Transverse colon (tissue), 4 donors: ENCODE results near the gene VMP1. TPM values are rescaled to one million over a fixed set of nuclear protein-coding genes. Genes with fewer than 3 reads are reported as not detected.
A peak's percentile ranks its signal among the peaks of the same experiment; 100 is the strongest.

Experiments
- DNase-seq: peaks from one replicate; pipeline ENCODE4 v3.0.0-alpha.2; 2019
- H3K27ac ChIP-seq, 4 donors: fragments of 200-600 bp; sonication (generic); 2 replicates each; pipeline ENCODE4 v1.5.1; 2016 to 2018; ENCODE audit warnings: inconsistent platforms in 4 of 4
- H3K27me3 ChIP-seq: fragments of 200-600 bp; sonication (generic); 2 replicates; pipeline ENCODE4 v1.5.1; 2017; ENCODE audit warnings: inconsistent platforms
- H3K36me3 ChIP-seq, 4 donors: fragments of 200-600 bp; sonication (generic); 2 replicates each; pipeline ENCODE4 v1.5.1; 2017 to 2019; ENCODE audit warnings: inconsistent platforms in 4 of 4
- H3K4me1 ChIP-seq, 4 donors: fragments of 200-600 bp; sonication (generic); 2 replicates each; pipeline ENCODE4 v1.5.1; 2017 to 2020; ENCODE audit warnings: inconsistent platforms in 4 of 4
- H3K4me3 ChIP-seq, 4 donors: fragments of 200-600 bp; sonication (generic); 1 replicate in 1 of 4; 2 replicates in 3 of 4; pipeline versions ENCODE4 v1.5.1 to v1.6.1; 2017 to 2019; ENCODE audit warnings: inconsistent platforms in 4 of 4
- H3K9me3 ChIP-seq, 2 donors: fragments of 200-600 bp; sonication (generic); 2 replicates each; pipeline ENCODE4 v1.5.1; 2017 to 2019; ENCODE audit warnings: inconsistent platforms in 2 of 2
- CTCF ChIP-seq, 5 experiments: fragments of 200-600 bp in 3 of 5; fragments of 450-650 bp in 2 of 5; sonication (generic) in 3 of 5; IDR thresholded peaks; 1 replicate in 2 of 5; 2 replicates in 3 of 5; pipeline ENCODE4 v1.5.1; 2016 to 2017; ENCODE audit warnings: antibody characterized with exemption in 5 of 5, inconsistent platforms in 3 of 5, mild to moderate bottlenecking in 2 of 5, moderate library complexity in 1 of 5
- EP300 ChIP-seq: sonication (generic); formaldehyde crosslinking; IDR thresholded peaks from one replicate; pipeline ENCODE4 v1.6.1; 2017; ENCODE audit warnings: antibody characterized with exemption, low read depth
- POLR2A ChIP-seq: fragments of 450-650 bp; IDR thresholded peaks from one replicate; pipeline ENCODE4 v1.6.1; 2016; ENCODE audit warnings: antibody characterized with exemption, mild to moderate bottlenecking, moderate library complexity
- POLR2AphosphoS5 ChIP-seq, 3 donors: sonication (generic); formaldehyde crosslinking; IDR thresholded peaks; one replicate each; pipeline ENCODE4 v1.6.1; 2016; ENCODE audit warnings: antibody characterized with exemption in 3 of 3
- WGBS, 2 donors: methylation state at CpG; one replicate each; pipeline ENCODE4 v1.1.5; 2018; ENCODE audit warnings: low coverage in 1 of 2; 5-methylcytosine and 5-hydroxymethylcytosine counted together
- in situ Hi-C, 4 donors: fragments of 200-750 bp; cut with MboI; loops; one replicate each; pipeline versions ENCODE4 v1.15.0 to v1.15.1; 2017; ENCODE audit warnings: low sequenced_read_pairs in 3 of 4, low pct_ligation_motif_present in 1 of 4, low pct_unique_long_range_greater_than_20kb in 1 of 4
- intact Hi-C: fragments of 100-400 bp; cut with DNase I; formaldehyde crosslinking; loops from one replicate; pipeline ENCODE4 v1.15.1; 2023; ENCODE audit warnings: low total_unique reads
- total RNA-seq, 4 donors: library from RNA; depleted of rRNA; stranded (reverse); fragments of >200 nt; gene quantifications; one replicate each; pipeline ENCODE4 v1.1.0, GENCODE V29; 2016

VMP1 gene
- total RNA-seq, 4 donors from 2014 or later = 136 to 547 (median 339) TPM

GRCh38 chr17:59815965-59816364 lies 108.5 kb downstream of the VMP1 start:
- no peak for TF ChIP-seq CTCF (IDR thresholded peaks at IDR 0.05)
- no peak for TF ChIP-seq POLR2AphosphoS5 (IDR thresholded peaks at IDR 0.05)
- TF ChIP-seq POLR2A = no peak
- no peak for TF ChIP-seq EP300
- no peak overlapping the region for H3K4me3 ChIP-seq
- no peaks in the 10 kb centered on the region for H3K9me3 ChIP-seq
- in situ Hi-C loops (no loop called here), intact Hi-C loops (no loop called here)
- 73 to 97% methylated on average over 1 of the region's 1 CpG for WGBS, 2 donors
- no peaks in the 10 kb centered on the region for H3K27me3 ChIP-seq
- peak overlapping the region in 3 of 4 donors; percentile 50 to 61 (median 51) for H3K27ac ChIP-seq
- peaks cover 0 to 4% (median 0%) of the 10 kb centered on the region in 4 donors for H3K4me1 ChIP-seq
- peaks cover 0 to 18% (median 6%) of the 10 kb centered on the region in 4 donors for H3K36me3 ChIP-seq
- no peak for DNase-seq

GRCh38 chr17:59825533-59826322 lies 118.3 kb downstream of the VMP1 start:
- in situ Hi-C loops (no loop called here), intact Hi-C loops (no loop called here)
- DNase-seq = no peak
- Histone ChIP-seq H3K4me3 (no peak overlapping the region), H3K27ac (peak overlapping the region; percentile 90 to 94 (median 92)), H3K9me3 (no peaks in the 10 kb centered on the region), H3K36me3 (peaks cover 0 to 8% (median 0%) of the 10 kb centered on the region in 4 donors), H3K4me1 (peaks cover 30 to 58% (median 45%) of the 10 kb centered on the region in 4 donors), H3K27me3 (no peaks in the 10 kb centered on the region)
- 50 to 58% methylated on average over 5 of the region's 5 CpGs for WGBS, 2 donors
- TF ChIP-seq CTCF (IDR thresholded peaks at IDR 0.05) (no peak), POLR2AphosphoS5 (IDR thresholded peaks at IDR 0.05) (peak; percentile 46 to 75 (median 48)), POLR2A (peak; percentile 16), EP300 (peak; percentile 86)

GRCh38 chr17:59826706-59827453 lies 119.4 kb downstream of the VMP1 start:
- no peak overlapping the region for H3K4me3 ChIP-seq
- peak overlapping the region; percentile 90 to 94 (median 92) for H3K27ac ChIP-seq
- peaks cover 36 to 69% (median 52%) of the 10 kb centered on the region in 4 donors for H3K4me1 ChIP-seq
- in situ Hi-C loops (no loop called here), intact Hi-C loops (no loop called here)
- H3K27me3 ChIP-seq = no peaks in the 10 kb centered on the region
- peaks cover 0 to 8% (median 0%) of the 10 kb centered on the region in 4 donors for H3K36me3 ChIP-seq
- no peak for DNase-seq
- no peaks in the 10 kb centered on the region for H3K9me3 ChIP-seq
- 71 to 77% methylated on average over 4 of the region's 4 CpGs for WGBS, 2 donors
- TF ChIP-seq EP300 = no peak
- TF ChIP-seq POLR2AphosphoS5 (IDR thresholded peaks at IDR 0.05) = no peak
- TF ChIP-seq CTCF (IDR thresholded peaks at IDR 0.05) = no peak
- no peak for TF ChIP-seq POLR2A
